K562 (cell line): ENCODE data around the gene SRRM5. TPM values are rescaled to one million over a fixed set of nuclear protein-coding genes. Genes with fewer than 3 reads are reported as not detected.

ENCODE experiments used
- ATAC-seq: fragments of 200-7000 bp; cut with Tn5 transposase; 3 replicates; pipeline ENCODE4 v1.9.1; 2020; ENCODE audit warnings: moderate library complexity
- BruUV-seq: library from RNA; stranded (reverse); fragments of 400-500 nt; replicated peaks from 2 replicates; lab custom pipeline; 2021; lab: Mats Ljungman, UMichigan
- CTCF ChIA-PET: fragments of 300-600 bp; formaldehyde crosslinking; extraction: SDS; loops from one replicate; lab custom pipeline; 2021; ENCODE audit warnings: low intra/inter-chr PET ratio; lab: Yijun Ruan, JAX
- POLR2A ChIA-PET: fragments of 300-600, 350-650 bp; sonication (Branson Sonifier 250); formaldehyde crosslinking; extraction: SDS; loops from one replicate; lab custom pipeline; 2021; ENCODE audit warnings: antibody characterized with exemption, inconsistent platforms; lab: Yijun Ruan, JAX
- DNase-seq, 4 experiments: peaks; one replicate each; pipeline versions ENCODE4 v3.0.0 to v3.0.0-alpha.2; 2011 to 2018; ENCODE audit warnings: low spot score in 3 of 4, mixed read lengths in 3 of 4; ENCODE audit errors: extremely low read depth in 1 of 4
- FAIRE-seq: peaks from 2 replicates; lab custom pipeline; 2011; peaks lifted over from hg19 to GRCh38; lab: Jason Lieb, UNC
- H2AFZ ChIP-seq: 2 replicates; pipeline ENCODE4 v1.6.0; 2011; ENCODE audit warnings: low read depth, low read length, control low read depth, inconsistent platforms
- H3K27ac ChIP-seq: fragments of 200-600 bp; 3 replicates; pipeline ENCODE4 v1.8.0; 2011; ENCODE audit warnings: low read depth, mild to moderate bottlenecking, control low read depth, inconsistent platforms, low read length, moderate library complexity, mixed read lengths; ENCODE audit errors: extremely low read depth
- H3K27me3 ChIP-seq, 2 experiments: fragments of 300-600 bp in 1 of 2; 2 replicates in 1 of 2; 3 replicates in 1 of 2; pipeline versions ENCODE4 v1.6.0 to v1.8.0; 2011; ENCODE audit warnings: inconsistent platforms in 2 of 2, low read length in 2 of 2, mild to moderate bottlenecking in 1 of 2, mixed read lengths in 1 of 2, moderate library complexity in 1 of 2; ENCODE audit not compliant: control insufficient read depth in 2 of 2, insufficient read depth in 2 of 2
- H3K36me3 ChIP-seq: fragments of 300-600 bp; 3 replicates; pipeline ENCODE4 v1.8.0; 2011; ENCODE audit warnings: mild to moderate bottlenecking, low read length, inconsistent platforms; ENCODE audit not compliant: control insufficient read depth, insufficient read depth
- H3K4me1 ChIP-seq, 2 experiments: fragments of 200-600 bp in 1 of 2; replicated peaks in 1 of 2; 2 replicates in 1 of 2; 3 replicates in 1 of 2; pipeline versions ENCODE4 v1.5.1 to v1.8.0; 2011; ENCODE audit warnings: inconsistent platforms in 2 of 2, low read length in 2 of 2, mild to moderate bottlenecking in 1 of 2, mixed read lengths in 1 of 2, moderate library complexity in 1 of 2; ENCODE audit not compliant: control insufficient read depth in 2 of 2, insufficient read depth in 2 of 2
- H3K4me2 ChIP-seq: 2 replicates; pipeline ENCODE4 v1.6.1; 2011; ENCODE audit warnings: low read length, control low read depth, inconsistent platforms, mixed read lengths; ENCODE audit not compliant: insufficient read depth
- H3K4me3 ChIP-seq: fragments of 200-600 bp; sonication (generic), shearing (Covaris generic); 2 replicates; pipeline ENCODE4 v1.5.1; 2016; ENCODE audit warnings: control low read depth, inconsistent platforms
- H3K79me2 ChIP-seq: fragments of 200-600 bp; 3 replicates; pipeline ENCODE4 v1.8.0; 2011; ENCODE audit warnings: low read length, inconsistent platforms; ENCODE audit not compliant: control insufficient read depth, insufficient read depth
- H3K9ac ChIP-seq, 2 experiments: 2 replicates each; pipeline versions ENCODE4 v1.6.0 to v1.6.1; 2011; ENCODE audit warnings: low read depth in 2 of 2, low read length in 2 of 2, control low read depth in 1 of 2, inconsistent platforms in 1 of 2, mild to moderate bottlenecking in 1 of 2, mixed read lengths in 1 of 2; ENCODE audit not compliant: insufficient read depth in 1 of 2
- H3K9me1 ChIP-seq: one replicate; pipeline ENCODE4 v1.6.0; 2011; ENCODE audit warnings: inconsistent platforms, mild to moderate bottlenecking, low read length, moderate library complexity; ENCODE audit not compliant: control insufficient read depth, insufficient read depth
- H3K9me3 ChIP-seq: replicated peaks from 2 replicates; pipeline ENCODE4 v1.5.1; 2011; ENCODE audit warnings: low read depth, low read length, inconsistent platforms; ENCODE audit not compliant: control insufficient read depth, insufficient read depth
- H4K20me1 ChIP-seq: replicated peaks from 2 replicates; pipeline ENCODE4 v1.6.1; 2011; ENCODE audit warnings: low read length, inconsistent platforms, mixed read lengths; ENCODE audit not compliant: control insufficient read depth, insufficient read depth
- CBFB ChIP-seq: sonication (generic); formaldehyde crosslinking; IDR thresholded peaks from 2 replicates; pipeline ENCODE4 v1.4.0; 2020; ENCODE audit warnings: mild to moderate bottlenecking, missing genetic modification reagents
- DIDO1 ChIP-seq: fragments of 450-650 bp; IDR thresholded peaks from 2 replicates; pipeline ENCODE4 v1.6.1; 2016; ENCODE audit warnings: low read depth, missing biosample characterization, missing genetic modification characterization
- EP400 ChIP-seq: fragments of 450-650 bp; IDR thresholded peaks from 2 replicates; pipeline ENCODE4 v1.6.1; 2017; ENCODE audit warnings: antibody characterized with exemption, mild to moderate bottlenecking, moderate library complexity
- GABPA ChIP-seq: fragments of 200-800 bp; sonication (Bioruptor generic); conservative IDR thresholded peaks from 2 replicates; pipeline ENCODE4 v1.6.1; 2016; ENCODE audit warnings: low read depth, missing genetic modification characterization, missing compliant biosample characterization
- IRF2 ChIP-seq: sonication (generic); formaldehyde crosslinking; IDR thresholded peaks from 2 replicates; pipeline ENCODE4 v1.8.1; 2022; ENCODE audit warnings: mild to moderate bottlenecking, missing genetic modification reagents
- MYC ChIP-seq, 2 experiments: fragments of 250-450 bp in 1 of 2; sonication (Bioruptor Pico) in 1 of 2; IDR thresholded peaks; 2 replicates each; pipeline versions ENCODE4 v1.5.1 to v1.6.1; 2012 to 2021; ENCODE audit warnings: low read depth in 2 of 2, borderline replicate concordance in 1 of 2, improper control_type of control experiment in 1 of 2, low read length in 1 of 2, mild to moderate bottlenecking in 1 of 2, moderate library complexity in 1 of 2
- PHB2 ChIP-seq: fragments of 450-650 bp; IDR thresholded peaks from 2 replicates; pipeline ENCODE4 v1.6.1; 2017; ENCODE audit warnings: low read depth
- RFX5 ChIP-seq: IDR thresholded peaks from 2 replicates; pipeline ENCODE4 v1.6.1; 2011; ENCODE audit warnings: low read depth, mild to moderate bottlenecking, improper control_type of control experiment, low read length
- SIN3A ChIP-seq, 2 experiments: fragments of 150-350 bp in 1 of 2; IDR thresholded peaks; 2 replicates each; pipeline ENCODE4 v1.6.1; 2011 to 2016; ENCODE audit warnings: borderline replicate concordance in 2 of 2, low read depth in 2 of 2, low read length in 2 of 2, mild to moderate bottlenecking in 2 of 2, moderate library complexity in 2 of 2; ENCODE audit not compliant: control insufficient read depth in 1 of 2
- SMAD1 ChIP-seq: fragments of 150-350 bp; IDR thresholded peaks from 2 replicates; pipeline ENCODE4 v1.6.1; 2014; ENCODE audit warnings: low read length, low read depth; ENCODE audit not compliant: partially characterized antibody
- TAF1 ChIP-seq: IDR thresholded peaks from 2 replicates; pipeline ENCODE4 v1.6.1; 2011; ENCODE audit warnings: mild to moderate bottlenecking, low read length, moderate library complexity; ENCODE audit not compliant: insufficient read depth, control insufficient read depth, severe bottlenecking; ENCODE audit errors: extremely low read depth
- U2AF2 ChIP-seq: fragments of 200-400 bp; formaldehyde crosslinking; optimal IDR thresholded peaks from 2 replicates; pipeline ENCODE3; 2017; ENCODE audit warnings: low read depth, mild to moderate bottlenecking, low read length
- YY1 ChIP-seq, 3 experiments: IDR thresholded peaks; 2 replicates each; pipeline ENCODE4 v1.6.1; 2011; ENCODE audit warnings: low read length in 2 of 3, mild to moderate bottlenecking in 2 of 3, moderate library complexity in 2 of 3, borderline replicate concordance in 1 of 3, control low read depth in 1 of 3, low read depth in 1 of 3; ENCODE audit not compliant: insufficient read depth in 3 of 3, insufficient replicate concordance in 2 of 3, control insufficient read depth in 1 of 3, insufficient read length in 1 of 3; ENCODE audit errors: extremely low read depth in 1 of 3
- ZKSCAN8 ChIP-seq: fragments of 200-800 bp; sonication (Bioruptor generic); IDR thresholded peaks from 2 replicates; pipeline ENCODE4 v1.6.1; 2016; ENCODE audit warnings: missing genetic modification characterization, missing compliant biosample characterization
- ZNF239 ChIP-seq: fragments of 250-450 bp; sonication (Bioruptor Pico); IDR thresholded peaks from 2 replicates; pipeline ENCODE4 v1.4.0; 2020; ENCODE audit warnings: mild to moderate bottlenecking
- WGBS: fragments of 100-300 bp; shearing (Covaris generic); methylation state at CpG from one replicate; pipeline ENCODE4 v1.1.6; 2016; ENCODE audit warnings: low coverage, mixed read lengths; ENCODE audit not compliant: insufficient coverage; ENCODE audit errors: missing lambda C conversion rate; 5-methylcytosine and 5-hydroxymethylcytosine counted together
- in situ Hi-C: fragments of 300-500 bp; cut with MboI; formaldehyde crosslinking; loops from 4 replicates; pipeline ENCODE4 v1.15.0; 2018; ENCODE audit warnings: inconsistent platforms, mixed read lengths
- intact Hi-C: fragments of 100-400 bp; cut with micrococcal nuclease; formaldehyde crosslinking; loops from 2 replicates; pipeline ENCODE4 v1.14.2; 2022
- polyA plus RNA-seq, 8 experiments: library from polyadenylated mRNA; depleted of rRNA in 4 of 8; stranded (reverse) in 5 of 8; unstranded in 3 of 8; fragments of >200 nt; fragmentation: Nextera tagmentation in 2 of 8; fragmentation: Illumina TruSeq in 1 of 8; extraction: Ambion mirVana in 2 of 8; extraction: Trizol in 1 of 8; gene quantifications; 2 replicates each; pipeline versions ENCODE4 v1.2.1 to v1.2.3, GENCODE V29; 2011 to 2014; ENCODE audit warnings: inconsistent platforms in 1 of 8, missing spikeins in 1 of 8
- total RNA-seq, 7 experiments: library from RNA; depleted of rRNA in 6 of 7; stranded (reverse); fragments of >200 nt in 6 of 7; fragmentation: Illumina TruSeq in 2 of 7; extraction: Trizol in 2 of 7; gene quantifications; 2 replicates each; pipeline versions ENCODE4 v1.2.1 to v1.2.3, GENCODE V29; 2011 to 2021; ENCODE audit warnings: low replicate concordance in 1 of 7
- TF ChIP-seq, protein P1 (sequence below): fragments of 150-350 bp; IDR thresholded peaks from 2 replicates; pipeline ENCODE4 v1.6.1; 2014; ENCODE audit warnings: low read depth, mild to moderate bottlenecking, low read length, borderline replicate concordance
- TF ChIP-seq, protein P2 (sequence below): sonication (generic); formaldehyde crosslinking; IDR thresholded peaks from 2 replicates; pipeline ENCODE4 v1.8.0; 2023; ENCODE audit warnings: mild to moderate bottlenecking, missing genetic modification reagents

The SRRM5 gene
- total and polyA plus RNA-seq, 9 of the 15 experiments (the other 6 are each of a cell fraction or from before 2014, with no cell fraction given): 0.09 to 0.45 (median 0.18) TPM; not detected in 2

DNA sequence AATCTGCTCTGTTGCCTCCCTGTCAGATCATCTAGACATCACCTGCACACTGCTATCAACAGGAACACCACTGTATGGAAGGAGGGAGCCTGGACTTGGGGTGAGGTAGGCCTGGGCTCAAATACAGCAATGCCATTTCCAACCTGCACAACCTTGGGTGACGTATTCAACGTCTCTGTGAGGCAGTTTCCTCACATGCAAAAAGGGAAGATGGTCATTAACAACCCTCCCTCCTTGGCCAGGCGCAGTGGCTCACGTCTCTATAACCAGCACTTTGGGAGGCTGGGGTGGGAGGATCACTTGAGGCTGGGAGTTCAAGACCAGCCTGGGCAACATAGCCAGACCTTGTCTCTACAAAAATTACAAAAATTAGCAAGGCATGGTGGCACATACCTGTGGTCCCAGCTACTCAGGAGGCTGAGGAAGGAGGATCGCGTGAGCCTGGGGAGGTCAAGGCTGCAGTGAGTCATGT, 49.6 kb upstream of the SRRM5 start:
- DNase-seq (no peak), ATAC-seq (no peak), FAIRE-seq (no peak)
- Histone ChIP-seq H3K4me3 (no peak overlapping the region), H3K4me2 (no peak overlapping the region), H2AFZ (no peak overlapping the region), H3K36me3 (peaks cover 45% of the 10 kb centered on the region; the same call in 2 of the 3 replicates), H3K9ac (no peak overlapping the region), H3K27ac (no peak overlapping the region; the same call in 2 of the 3 replicates), H3K9me1 (no peaks in the 10 kb centered on the region), H3K4me1 (peaks cover 3 to 4% of the 10 kb centered on the region in 2 experiments; a peak in 4 of 5 replicates), H4K20me1 (no peaks in the 10 kb centered on the region; the same call in 1 of the 2 replicates), H3K79me2 (no peaks in the 10 kb centered on the region), H3K27me3 (no peaks in the 10 kb centered on the region), H3K9me3 (no peaks in the 10 kb centered on the region)
- intact Hi-C loops: no loop called here
- ChIA-PET POLR2A (interaction anchor here (0.6 to 3.6 kb wide), 2 partner anchors 9 to 87 kb away, joined by 4 to 19 read pairs; no protein-coding TSS in a partner anchor), CTCF (no interaction called here)
- no peak for TF ChIP-seq IRF2 (CRISPR knock-in tag)
- no peak for TF ChIP-seq ZNF239
- no peak for TF ChIP-seq CBFB (CRISPR knock-in tag)
- TF ChIP-seq TAF1: no peak
- no peak for TF ChIP-seq DIDO1 (tag)
- no peak for TF ChIP-seq U2AF2
- TF ChIP-seq EP400: no peak
- TF ChIP-seq SMAD1: no peak
- no peak for TF ChIP-seq GABPA (tag)
- TF ChIP-seq MYC (IDR thresholded peaks at IDR 0.05; ENCODE audit: low read depth, low read length): no peak
- no peak for TF ChIP-seq MYC (CRISPR knock-in tag; IDR thresholded peaks at IDR 0.05; ENCODE audit: borderline replicate concordance, low read depth)
- TF ChIP-seq ZKSCAN8: no peak
- no peak for TF ChIP-seq YY1 (IDR thresholded peaks at IDR 0.05; ENCODE audit: borderline replicate concordance in 1 of 3, control insufficient read depth in 1 of 3, extremely low read depth in 1 of 3, insufficient read depth in 3 of 3, insufficient read length in 1 of 3, insufficient replicate concordance in 2 of 3, low read depth in 1 of 3, low read length in 2 of 3)
- TF ChIP-seq SIN3A (IDR thresholded peaks at IDR 0.05; ENCODE audit: borderline replicate concordance in 2 of 2, control insufficient read depth in 1 of 2, low read depth in 2 of 2, low read length in 2 of 2): no peak
- no peak for TF ChIP-seq RFX5
- TF ChIP-seq PHB2: no peak
- TF ChIP-seq, protein P1, sequence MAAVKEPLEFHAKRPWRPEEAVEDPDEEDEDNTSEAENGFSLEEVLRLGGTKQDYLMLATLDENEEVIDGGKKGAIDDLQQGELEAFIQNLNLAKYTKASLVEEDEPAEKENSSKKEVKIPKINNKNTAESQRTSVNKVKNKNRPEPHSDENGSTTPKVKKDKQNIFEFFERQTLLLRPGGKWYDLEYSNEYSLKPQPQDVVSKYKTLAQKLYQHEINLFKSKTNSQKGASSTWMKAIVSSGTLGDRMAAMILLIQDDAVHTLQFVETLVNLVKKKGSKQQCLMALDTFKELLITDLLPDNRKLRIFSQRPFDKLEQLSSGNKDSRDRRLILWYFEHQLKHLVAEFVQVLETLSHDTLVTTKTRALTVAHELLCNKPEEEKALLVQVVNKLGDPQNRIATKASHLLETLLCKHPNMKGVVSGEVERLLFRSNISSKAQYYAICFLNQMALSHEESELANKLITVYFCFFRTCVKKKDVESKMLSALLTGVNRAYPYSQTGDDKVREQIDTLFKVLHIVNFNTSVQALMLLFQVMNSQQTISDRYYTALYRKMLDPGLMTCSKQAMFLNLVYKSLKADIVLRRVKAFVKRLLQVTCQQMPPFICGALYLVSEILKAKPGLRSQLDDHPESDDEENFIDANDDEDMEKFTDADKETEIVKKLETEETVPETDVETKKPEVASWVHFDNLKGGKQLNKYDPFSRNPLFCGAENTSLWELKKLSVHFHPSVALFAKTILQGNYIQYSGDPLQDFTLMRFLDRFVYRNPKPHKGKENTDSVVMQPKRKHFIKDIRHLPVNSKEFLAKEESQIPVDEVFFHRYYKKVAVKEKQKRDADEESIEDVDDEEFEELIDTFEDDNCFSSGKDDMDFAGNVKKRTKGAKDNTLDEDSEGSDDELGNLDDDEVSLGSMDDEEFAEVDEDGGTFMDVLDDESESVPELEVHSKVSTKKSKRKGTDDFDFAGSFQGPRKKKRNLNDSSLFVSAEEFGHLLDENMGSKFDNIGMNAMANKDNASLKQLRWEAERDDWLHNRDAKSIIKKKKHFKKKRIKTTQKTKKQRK: no peak
- TF ChIP-seq, protein P2, sequence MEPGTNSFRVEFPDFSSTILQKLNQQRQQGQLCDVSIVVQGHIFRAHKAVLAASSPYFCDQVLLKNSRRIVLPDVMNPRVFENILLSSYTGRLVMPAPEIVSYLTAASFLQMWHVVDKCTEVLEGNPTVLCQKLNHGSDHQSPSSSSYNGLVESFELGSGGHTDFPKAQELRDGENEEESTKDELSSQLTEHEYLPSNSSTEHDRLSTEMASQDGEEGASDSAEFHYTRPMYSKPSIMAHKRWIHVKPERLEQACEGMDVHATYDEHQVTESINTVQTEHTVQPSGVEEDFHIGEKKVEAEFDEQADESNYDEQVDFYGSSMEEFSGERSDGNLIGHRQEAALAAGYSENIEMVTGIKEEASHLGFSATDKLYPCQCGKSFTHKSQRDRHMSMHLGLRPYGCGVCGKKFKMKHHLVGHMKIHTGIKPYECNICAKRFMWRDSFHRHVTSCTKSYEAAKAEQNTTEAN (CRISPR knock-in tag): no peak
- in situ Hi-C loops: no loop called here
- no TSS peak for BruUV-seq
- 89% methylated on average over 6 of the region's 6 CpGs for WGBS
